Measurements from ENCODE around the gene PTEN. TPM values are rescaled to one million over a fixed set of nuclear protein-coding genes. Genes with fewer than 3 reads are reported as not detected.

PTEN gene
- total and polyA plus RNA-seq, 9 of the 15 experiments (the other 6 are each of a cell fraction or from before 2014, with no cell fraction given) = 8.4 to 56.9 (median 22.2) TPM

GRCh38 chr10:87942884-87943527, 79.6 kb downstream of the PTEN start (continued):
- TF ChIP-seq CBFA2T3 (IDR thresholded peaks at IDR 0.05) = no peak
- TF ChIP-seq MXI1 (IDR thresholded peaks at IDR 0.05; ENCODE audit: low read depth, low read length) = no peak

GRCh38 chr10:87945984-87946383, 82.6 kb downstream of the PTEN start:
- no peak overlapping the region for H3K9ac ChIP-seq (ENCODE audit: insufficient read depth in 1 of 2, low read depth in 2 of 2, low read length in 2 of 2)
- no peaks in the 10 kb centered on the region for H3K9me3 ChIP-seq (replicated peaks; ENCODE audit: control insufficient read depth, insufficient read depth, low read depth, low read length)
- DNase-seq (ENCODE audit: extremely low read depth in 1 of 4, low spot score in 3 of 4) (no peak), FAIRE-seq (no peak), ATAC-seq (no peak)
- no peaks in the 10 kb centered on the region for H3K27me3 ChIP-seq (ENCODE audit: control insufficient read depth in 2 of 2, insufficient read depth in 2 of 2, low read length in 2 of 2)
- in situ Hi-C loops (cut with MboI) = no loop called here
- TF ChIP-seq RBM15 (IDR thresholded peaks at IDR 0.05; ENCODE audit: insufficient read depth, low read length) (no peak), ERF (CRISPR knock-in tag; IDR thresholded peaks at IDR 0.05) (no peak), MLLT1 (IDR thresholded peaks at IDR 0.05) (no peak), TRIM28 (IDR thresholded peaks at IDR 0.05) (no peak), NFE2L1 (tag; IDR thresholded peaks at IDR 0.05; ENCODE audit: borderline replicate concordance, low read depth) (no peak), ASH1L (IDR thresholded peaks at IDR 0.05; ENCODE audit: borderline replicate concordance, low read depth, partially characterized antibody) (no peak), PREB (CRISPR knock-in tag; IDR thresholded peaks at IDR 0.05) (no peak), ZNF143 (CRISPR knock-in tag; IDR thresholded peaks at IDR 0.05) (no peak), POU5F1 (IDR thresholded peaks at IDR 0.05; ENCODE audit: borderline replicate concordance, low read depth, low read length, partially characterized antibody) (no peak), ZNF740 (CRISPR knock-in tag; IDR thresholded peaks at IDR 0.05) (no peak), ZNF740 (tag; IDR thresholded peaks at IDR 0.05) (no peak), SMARCE1 (IDR thresholded peaks at IDR 0.05) (no peak), ZNF445 (CRISPR knock-in tag; IDR thresholded peaks at IDR 0.05; ENCODE audit: low read depth) (no peak), FOXA3 (CRISPR knock-in tag; conservative IDR thresholded peaks at IDR 0.05 in 1 of 2, IDR thresholded peaks at IDR 0.05 in 1 of 2) (no peak), RBM17 (IDR thresholded peaks at IDR 0.05; ENCODE audit: borderline replicate concordance, low read depth, low read length) (no peak), ATF1 (CRISPR knock-in tag; IDR thresholded peaks at IDR 0.05) (no peak), ATF1 (tag; IDR thresholded peaks at IDR 0.05) (no peak)
- POLR2A ChIA-PET = no interaction called here
- CTCF ChIA-PET (ENCODE audit: low intra/inter-chr PET ratio) = no interaction called here
- no peaks in the 10 kb centered on the region for H4K20me1 ChIP-seq (replicated peaks; ENCODE audit: control insufficient read depth, insufficient read depth, low read length)
- no peaks in the 10 kb centered on the region for H3K9me1 ChIP-seq (ENCODE audit: control insufficient read depth, insufficient read depth, low read length)
- H3K4me1 ChIP-seq (replicated peaks in 1 of 2; ENCODE audit: control insufficient read depth in 2 of 2, insufficient read depth in 2 of 2, low read length in 2 of 2) = peaks cover 0 to 3% of the 10 kb centered on the region in 2 experiments; a peak in 2 of 5 replicates
- no peak overlapping the region for H3K4me2 ChIP-seq (ENCODE audit: insufficient read depth, low read length)
- no peak overlapping the region for H3K4me3 ChIP-seq
- 89% methylated on average over 6 of the region's 6 CpGs for WGBS (ENCODE audit: insufficient coverage, low coverage, missing lambda C conversion rate)
- H3K79me2 ChIP-seq (ENCODE audit: control insufficient read depth, insufficient read depth, low read length) = peaks cover 8% of the 10 kb centered on the region; the same call in 2 of the 3 replicates
- H2AFZ ChIP-seq (ENCODE audit: low read depth, low read length) = no peak overlapping the region
- no TSS peak for BruUV-seq (replicated peaks)
- H3K36me3 ChIP-seq (ENCODE audit: control insufficient read depth, insufficient read depth, low read length) = peaks cover 15% of the 10 kb centered on the region; the same call in 2 of the 3 replicates
- no peak overlapping the region for H3K27ac ChIP-seq (ENCODE audit: extremely low read depth, low read depth, low read length)
- intact Hi-C loops (cut with micrococcal nuclease) = no loop called here

Data from K562 (cell line).